HG02943 (cell line): ENCODE measurements around the gene PPIF.
"Not testable (repeated sequence)": the region's sequence is repeated elsewhere in the genome, so short reads cannot be mapped to it uniquely, and the experiment has no call there.

Experiments used
- ATAC-seq: cut with Tn5 transposase; IDR thresholded peaks from one replicate; pipeline ENCODE4 v1.9.1; 2021; ENCODE audit warnings: mild to moderate bottlenecking, low read depth, moderate library complexity; ENCODE audit not compliant: unreplicated experiment

PPIF gene

DNA sequence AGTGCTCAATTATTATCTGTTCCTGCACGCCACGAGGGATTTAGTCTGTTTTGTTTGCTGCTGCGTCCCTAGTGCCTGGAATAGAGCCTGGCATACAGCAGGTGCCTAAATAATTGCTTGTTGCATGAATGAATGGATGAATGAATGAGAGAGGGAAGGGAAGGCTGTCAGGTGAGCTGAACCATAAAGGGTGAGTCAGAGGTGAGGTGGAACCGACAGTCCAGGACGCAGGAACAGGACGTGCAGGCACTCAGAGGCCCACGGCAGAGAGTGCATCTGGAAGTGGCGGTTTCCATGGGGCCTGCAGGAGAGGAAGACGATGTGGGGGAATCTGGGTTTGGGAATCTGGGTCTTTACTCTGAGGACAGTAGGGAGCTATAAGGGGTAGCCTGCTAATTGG, 17.7 kb upstream of the PPIF start:
- no peak for ATAC-seq

DNA sequence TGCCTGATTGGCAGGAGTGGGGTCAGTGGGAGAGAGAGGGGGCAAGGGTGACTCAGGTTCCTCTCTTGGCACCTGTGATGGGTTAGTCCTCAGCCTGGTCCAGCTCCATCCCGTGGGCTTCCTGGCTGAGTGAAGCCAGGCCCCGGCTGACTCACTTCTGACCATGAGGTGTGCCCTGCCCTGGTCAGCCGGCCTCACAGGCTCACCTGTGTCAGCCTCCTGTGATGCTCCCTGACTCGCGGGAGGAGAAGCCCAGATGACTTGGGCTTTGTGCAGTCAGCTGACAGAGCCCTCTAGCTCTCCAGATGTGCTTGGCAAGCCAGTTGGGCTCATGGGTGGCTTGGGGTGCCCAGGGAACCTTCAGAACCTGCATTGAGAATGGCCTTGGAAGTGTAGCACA, 16.0 kb upstream of the PPIF start:
- no peak for ATAC-seq

DNA sequence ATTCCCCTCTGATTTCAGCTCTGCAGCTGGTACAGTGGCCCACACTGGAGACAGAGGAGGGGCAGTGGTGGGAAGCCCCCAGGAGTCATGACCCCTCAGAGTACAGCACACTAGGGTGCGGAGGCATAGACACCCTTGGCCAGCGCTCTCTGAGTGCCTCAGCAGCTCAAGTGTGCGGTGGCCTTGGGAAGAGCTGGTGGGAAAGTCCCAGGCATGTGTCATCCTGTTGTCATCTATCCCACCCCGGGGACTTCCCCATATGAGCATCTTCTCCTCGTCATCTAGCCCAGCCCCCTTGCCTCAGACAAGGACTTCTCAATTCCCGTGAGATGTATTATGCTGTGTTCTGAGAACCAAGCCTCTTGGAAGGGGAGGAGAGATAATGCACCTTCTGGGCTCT, 15.6 kb upstream of the PPIF start:
- no peak for ATAC-seq

DNA sequence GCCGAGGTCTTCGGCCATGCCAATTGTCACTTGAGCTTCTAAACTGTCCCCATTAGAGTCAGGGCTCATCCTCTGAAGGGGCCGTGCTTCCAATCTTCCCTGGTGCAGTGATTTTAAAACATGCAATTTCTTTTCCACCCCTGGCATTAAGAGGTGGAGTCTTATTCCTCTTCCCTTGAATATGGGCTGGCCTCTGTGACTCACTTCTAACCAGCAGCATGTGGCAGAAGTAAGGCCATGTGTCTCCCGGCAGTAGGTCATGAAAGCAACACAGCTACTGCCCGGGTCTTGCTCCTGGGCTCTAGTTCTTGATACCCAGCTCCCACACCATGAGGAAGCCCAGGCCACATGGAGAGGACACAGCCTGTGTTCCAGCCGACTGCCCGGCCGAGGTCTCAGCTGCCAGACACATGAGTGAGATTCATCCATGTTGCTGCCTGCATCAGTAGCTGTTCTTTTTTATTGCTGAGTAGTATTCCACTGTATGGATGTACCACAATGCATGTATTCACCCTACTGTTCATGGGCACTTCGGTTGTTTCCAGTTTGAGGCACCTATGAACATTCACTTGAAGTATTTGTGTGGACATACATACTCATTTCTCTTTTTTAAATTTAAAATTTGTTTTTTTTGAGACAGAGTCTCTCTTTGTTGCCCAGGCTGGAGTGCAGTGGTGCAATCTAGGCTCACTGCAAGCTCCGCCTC, 14.5 kb upstream of the PPIF start:
- not testable (repeated sequence) for ATAC-seq

DNA sequence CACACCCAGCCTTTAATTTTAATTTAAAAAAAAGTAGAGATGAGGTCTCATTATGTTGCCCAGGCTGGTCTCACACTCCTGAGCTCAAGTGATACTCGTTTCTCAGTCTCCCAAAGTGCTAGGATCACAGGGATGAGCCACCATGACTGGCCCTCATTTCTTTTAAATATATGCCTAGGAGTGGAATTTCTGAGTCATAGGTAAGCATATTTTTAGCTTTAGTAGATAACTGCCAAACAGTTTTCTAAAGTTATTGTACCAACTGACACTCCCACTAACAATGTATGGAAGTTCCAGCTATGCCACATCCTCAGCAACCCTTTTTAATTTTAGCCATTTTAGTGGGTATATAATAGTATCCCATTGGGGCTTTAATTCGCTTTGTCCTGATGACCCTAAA, 13.8 kb upstream of the PPIF start:
- ATAC-seq, result no peak

DNA sequence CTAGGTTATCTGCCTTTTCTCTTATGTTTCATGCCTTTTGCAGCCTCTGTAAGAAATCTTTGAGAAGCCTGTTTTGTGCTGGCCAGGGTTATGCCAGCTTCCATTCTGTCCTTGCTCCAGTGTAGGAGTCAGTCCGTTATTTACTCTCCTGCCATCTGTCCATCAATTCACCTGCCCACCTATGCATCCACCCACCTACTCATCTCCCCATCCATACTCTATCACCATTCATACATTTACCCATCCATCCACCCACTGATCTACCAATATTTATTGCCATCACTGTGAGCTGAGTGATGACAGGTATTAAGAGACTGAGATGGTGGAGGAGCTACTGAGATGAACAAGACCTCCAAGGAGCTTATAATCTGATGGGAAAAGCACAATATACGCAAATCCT, 12.7 kb upstream of the PPIF start:
- ATAC-seq, result no peak

DNA sequence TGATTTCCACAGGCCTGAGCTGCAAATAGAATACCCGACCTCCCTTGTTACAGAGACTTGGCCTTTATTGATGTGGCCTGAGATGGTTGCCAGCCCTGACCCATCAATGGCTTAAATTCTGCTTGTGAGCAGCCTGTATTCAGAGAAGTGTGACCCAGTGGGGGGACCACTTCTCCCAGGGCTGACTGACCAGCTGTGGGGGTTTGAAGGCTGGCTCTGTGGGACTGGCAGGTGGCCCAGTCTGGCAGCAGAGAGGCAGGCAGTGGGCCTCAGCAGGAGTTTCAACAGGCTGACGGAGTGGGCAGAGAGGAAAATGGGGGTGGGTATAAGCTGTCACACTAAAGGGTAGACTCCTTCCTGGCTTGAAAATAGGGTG, 12.2 kb upstream of the PPIF start:
- ATAC-seq, result no peak

DNA sequence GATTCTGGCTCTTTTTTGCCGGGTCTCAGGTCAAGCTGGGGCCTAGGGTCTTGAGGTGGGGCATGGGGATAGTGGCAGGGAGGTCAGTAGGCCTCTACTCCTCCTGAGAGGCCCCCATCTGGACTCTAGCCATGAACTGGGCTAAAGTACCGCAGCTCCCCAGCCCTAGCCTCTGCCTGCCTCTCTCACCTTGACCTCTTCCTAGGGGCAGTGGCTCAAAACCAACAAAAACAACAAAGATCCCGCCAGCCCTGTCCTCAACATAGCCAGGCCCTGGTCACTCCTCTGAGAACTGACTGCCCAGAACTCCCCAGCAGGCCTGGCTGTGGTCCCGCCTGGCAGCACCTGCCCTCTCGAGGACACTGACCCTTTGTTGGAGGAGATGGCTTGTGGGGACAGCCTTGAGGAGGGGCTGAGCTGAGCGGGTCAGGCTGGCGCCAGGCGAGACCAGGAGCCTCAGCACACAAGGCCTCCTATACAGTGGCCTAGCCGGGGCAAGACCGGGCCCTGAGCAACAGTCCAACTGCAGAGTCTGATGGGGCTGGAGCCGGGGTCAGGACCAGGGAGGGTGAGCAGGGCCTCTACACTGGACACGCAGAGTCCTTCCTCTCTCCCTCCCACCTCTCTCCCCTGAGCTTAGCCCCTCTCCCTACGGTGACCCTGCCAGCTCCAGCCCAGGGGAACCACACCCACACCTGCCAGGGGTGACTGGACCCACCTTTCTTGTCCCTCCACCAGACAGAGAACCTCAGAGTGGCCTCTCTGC, 11.6 kb upstream of the PPIF start:
- no peak for ATAC-seq

DNA sequence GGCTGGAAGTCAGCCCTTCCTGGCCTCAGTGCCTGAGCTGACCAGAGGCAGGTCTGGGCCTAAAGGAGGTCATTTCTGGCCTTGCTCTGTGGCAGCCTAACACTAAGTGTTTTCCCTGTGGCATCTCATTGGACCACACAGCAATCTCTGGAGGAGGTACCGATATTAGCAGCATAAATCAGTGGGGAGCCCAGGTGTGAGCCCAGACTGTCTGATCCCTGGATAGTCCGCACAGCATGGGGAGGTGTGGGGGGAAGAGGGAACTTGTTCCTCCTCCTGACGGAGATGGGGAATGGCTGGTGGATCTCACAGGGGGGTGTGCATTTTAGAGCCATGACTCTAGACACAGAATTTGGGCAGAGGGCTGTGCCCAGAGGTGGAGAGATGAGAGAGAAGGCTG, 11.0 kb upstream of the PPIF start:
- no peak for ATAC-seq

DNA sequence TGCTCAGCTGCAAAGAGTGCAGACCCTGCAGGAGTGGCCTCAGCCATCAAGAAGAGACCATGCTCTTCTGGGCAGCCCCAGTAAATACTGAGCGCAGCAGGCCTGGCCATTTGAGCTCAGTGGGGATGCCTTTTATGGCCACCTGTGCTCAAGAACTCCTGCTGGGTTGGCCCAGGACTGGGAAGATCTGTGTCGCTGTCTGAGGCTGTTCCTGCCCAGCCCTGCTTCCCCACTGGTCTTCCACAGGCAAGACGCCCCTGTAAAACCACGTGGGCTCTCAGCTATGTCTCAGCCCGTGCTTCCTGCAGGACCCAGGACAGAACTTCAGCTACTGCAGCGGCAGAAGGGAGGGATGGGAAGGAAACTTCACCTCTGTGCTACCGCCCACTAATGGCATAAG, 10.5 kb upstream of the PPIF start:
- no peak for ATAC-seq

DNA sequence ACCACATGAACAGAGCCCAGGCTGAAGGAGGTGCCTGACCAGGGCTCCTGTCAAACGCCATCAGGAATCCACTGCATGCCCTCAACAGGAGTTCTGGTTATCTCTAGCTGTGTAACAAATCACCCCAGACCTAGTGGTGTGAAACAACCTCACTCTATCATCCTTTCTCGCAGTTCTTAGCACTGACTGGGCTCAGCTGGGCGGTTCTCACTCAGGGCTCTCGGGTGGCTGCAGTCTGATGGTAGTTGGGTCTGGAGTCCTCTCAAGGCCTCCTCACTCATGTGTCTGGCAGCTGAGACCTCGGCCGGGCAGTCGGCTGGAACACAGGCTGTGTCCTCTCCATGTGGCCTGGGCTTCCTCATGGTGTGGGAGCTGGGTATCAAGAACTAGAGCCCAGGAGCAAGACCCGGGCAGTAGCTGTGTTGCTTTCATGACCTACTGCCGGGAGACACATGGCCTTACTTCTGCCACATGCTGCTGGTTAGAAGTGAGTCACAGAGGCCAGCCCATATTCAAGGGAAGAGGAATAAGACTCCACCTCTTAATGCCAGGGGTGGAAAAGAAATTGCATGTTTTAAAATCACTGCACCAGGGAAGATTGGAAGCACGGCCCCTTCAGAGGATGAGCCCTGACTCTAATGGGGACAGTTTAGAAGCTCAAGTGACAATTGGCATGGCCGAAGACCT, 9.3 kb upstream of the PPIF start:
- not testable (repeated sequence) for ATAC-seq

DNA sequence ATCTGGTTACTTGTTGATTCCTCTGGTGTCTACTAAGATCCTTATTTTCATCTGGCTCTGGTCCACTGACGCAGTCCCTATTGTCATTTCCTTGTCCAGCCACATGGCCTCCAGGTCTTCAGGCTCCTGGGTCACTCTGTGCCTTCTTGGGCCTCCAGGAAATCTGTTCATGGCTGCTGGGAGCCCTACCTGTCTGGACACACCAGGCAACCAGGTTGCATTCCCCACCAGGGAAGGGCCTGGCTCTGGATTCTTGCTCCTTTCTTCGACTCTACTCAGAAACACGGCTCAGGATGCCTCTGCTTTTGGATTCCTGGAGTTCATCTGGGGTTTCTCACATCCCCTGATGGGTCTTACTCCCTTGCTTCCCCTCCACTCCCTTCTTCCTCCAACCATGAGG, 8.0 kb upstream of the PPIF start:
- no peak for ATAC-seq

DNA sequence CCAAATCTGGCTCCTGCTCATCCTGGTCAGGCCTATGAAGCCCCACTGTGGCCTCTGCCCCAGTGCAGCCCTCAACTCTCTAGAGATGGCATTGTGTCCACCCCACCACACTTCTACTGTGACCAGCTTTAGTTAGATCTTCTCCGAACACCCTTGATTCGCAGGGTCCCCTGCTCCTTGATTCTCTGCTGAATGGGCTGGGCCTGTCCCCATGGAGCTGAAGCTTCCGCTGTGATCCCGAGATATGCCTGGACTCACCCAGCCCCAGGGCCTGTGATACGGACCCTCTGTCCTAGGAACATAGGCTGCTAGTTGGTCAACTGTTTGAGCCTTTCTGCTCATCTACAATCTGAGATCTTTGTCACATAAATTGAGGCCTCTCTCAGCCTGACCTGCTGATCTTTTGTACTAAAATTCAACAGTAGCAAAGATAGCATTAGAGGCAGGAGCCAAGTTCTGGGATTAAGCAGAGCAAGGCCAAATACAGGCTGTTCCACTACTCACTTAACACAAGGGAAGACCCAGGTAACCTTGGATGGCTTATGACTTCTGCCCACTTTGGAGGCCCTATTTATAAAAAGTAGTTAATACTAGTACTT, 6.5 kb upstream of the PPIF start:
- no peak for ATAC-seq

DNA sequence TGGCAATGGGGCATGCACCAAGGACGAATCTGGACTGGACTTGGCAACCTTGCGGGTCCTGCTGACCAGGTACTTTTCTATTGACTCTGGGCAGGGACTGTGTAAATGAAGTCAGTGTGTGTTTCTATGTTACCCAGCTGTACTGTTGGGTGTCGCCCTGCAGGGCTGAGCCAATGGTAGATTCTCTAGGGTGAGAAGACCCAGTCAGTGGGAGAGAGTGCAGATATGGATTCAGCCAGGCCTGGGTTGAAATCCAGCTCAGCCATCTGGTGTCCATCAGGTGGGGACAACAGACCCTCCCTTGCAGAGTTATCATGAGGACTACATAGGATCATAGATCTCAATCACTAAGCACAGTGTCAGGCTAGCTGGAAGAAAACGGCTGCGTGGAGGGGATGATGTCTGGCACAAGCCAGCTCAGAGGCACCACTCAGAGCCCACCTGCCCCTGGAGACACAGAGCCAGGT, 4.9 kb upstream of the PPIF start:
- ATAC-seq, result no peak

DNA sequence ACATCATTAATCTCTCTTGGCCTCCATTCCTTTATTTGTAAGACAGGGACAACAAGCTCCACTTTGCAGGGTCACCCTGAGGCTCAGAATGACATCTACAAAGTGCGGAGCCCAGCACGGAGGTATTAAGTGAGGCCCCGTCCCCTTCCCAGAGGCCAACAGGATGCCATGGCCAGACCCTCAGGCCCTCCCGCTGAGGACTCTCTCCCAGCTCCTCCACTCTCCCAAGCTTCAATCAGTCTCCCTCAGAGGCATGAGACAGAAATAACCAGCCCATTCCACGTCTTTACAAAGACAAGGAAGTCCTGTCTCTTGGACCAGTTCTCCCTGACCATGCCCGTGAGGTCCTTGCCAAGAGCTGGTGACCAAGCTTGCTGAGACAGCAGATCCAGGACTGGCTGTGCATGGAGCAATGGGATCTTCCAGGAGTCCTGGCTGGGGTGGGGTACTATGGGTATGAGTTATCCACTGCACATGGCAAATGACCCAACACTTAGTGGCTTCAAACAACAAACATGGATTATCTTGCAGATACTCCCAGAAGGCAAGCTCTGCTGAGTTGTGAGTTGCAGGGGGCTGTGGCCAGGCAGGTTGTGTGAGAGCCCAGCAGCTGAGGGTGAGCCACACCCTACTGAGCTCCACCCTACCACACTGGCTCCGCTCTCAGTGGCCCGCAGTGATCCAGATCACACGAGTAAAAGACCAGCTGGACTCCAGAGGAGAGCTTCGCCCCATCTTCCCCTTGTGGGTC, 4.3 kb upstream of the PPIF start:
- no peak for ATAC-seq

DNA sequence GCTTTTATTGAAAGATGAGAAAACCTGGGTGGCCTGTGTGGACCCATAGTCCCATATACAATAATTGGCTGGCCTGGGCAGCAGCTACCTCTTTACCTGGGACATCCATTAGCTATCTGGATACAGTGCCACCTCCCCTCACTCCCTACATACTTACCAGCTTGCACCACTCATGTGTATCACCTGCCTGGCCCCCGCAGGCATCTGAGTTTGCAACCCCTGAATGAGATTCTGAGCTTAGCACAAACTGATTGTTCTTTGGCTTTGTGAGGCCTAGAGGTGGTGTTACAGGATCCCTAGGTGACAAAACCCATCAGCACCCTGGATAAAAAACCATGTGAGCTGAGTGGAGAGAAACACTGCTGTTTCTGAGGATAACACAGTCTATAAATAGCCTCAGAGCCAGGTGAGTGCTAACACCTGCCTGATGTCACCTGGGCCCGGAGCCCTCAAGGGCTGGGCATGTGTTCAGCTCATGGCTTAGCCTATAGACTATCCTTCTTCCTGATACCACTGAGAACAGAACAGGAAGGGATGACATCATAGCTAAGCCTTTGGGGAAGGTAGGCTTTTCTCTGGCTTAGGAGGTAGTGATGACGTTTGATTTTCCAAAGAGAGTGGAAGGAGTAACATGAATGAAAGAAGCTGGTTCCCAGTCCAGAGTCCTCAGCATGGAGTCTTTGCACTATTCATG, 2.6 kb upstream of the PPIF start:
- no peak for ATAC-seq

DNA sequence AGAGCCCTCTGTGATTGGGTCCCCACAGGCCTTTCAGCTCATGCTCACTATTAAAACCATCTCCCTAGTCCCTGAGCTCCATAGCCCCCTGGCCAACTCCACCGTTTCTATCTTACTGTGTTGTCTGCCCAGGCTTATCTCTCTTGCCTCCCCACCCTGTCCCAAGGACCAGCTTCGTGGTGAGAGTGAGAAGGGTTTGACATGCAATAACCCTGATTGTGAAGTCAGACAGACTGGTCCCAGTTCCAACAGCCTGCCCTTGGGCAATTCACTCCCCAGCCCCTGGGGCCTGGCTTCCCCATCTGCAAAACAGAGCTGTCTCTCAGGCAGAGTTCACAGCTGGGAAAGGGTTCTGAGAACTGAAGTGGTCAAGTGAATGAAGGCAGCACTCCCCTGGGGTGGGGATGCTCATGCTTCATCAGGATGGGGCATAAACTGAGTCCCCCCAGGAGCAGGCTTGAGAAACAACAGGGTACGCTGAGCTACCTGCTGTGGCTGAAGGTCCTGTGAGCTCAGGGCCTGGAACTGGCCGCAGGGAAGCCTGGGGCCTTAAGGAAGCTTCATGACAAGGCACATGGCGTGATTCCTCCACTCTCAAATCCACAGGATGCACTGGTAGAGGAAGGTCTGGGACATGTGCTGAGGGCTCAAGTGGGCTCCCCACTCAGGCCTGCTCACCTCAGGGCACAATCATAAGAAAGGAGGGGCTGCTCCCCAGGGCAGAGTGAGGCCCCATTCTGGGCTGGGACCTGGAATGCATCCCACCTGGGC, 1.8 kb upstream of the PPIF start:
- no peak for ATAC-seq

DNA sequence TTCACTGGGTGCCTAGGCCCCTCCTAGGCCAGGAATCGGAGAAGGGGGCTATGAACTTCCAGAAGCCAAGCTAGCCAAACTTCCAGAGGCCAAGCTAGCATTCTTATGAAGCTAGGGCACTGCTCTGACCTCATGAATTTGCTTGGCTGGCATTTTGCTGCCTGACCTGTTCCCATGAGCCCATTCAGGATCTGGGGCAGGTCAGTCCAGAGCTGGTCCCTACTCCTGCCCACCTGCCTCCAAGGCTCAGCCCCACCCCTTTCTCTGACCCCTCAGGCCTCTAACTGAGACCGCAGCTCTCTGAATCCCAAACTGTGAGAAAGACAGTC, 1.3 kb upstream of the PPIF start:
- no peak for ATAC-seq
